SK-N-SH (cell line): ENCODE measurements around the gene MS4A10. TPM values are rescaled to one million over a fixed set of nuclear protein-coding genes. Genes with fewer than 3 reads are reported as not detected.

Source experiments
- CTCF ChIA-PET: fragments of 300-600, 350-600 bp; formaldehyde crosslinking; extraction: SDS; loops from one replicate; lab custom pipeline; 2021; lab: Yijun Ruan, JAX
- POLR2A ChIA-PET: fragments of 350-600 bp; sonication (Branson Sonifier 250); formaldehyde crosslinking; extraction: SDS; loops from one replicate; lab custom pipeline; 2020; ENCODE audit warnings: antibody characterized with exemption, inconsistent platforms; lab: Yijun Ruan, JAX
- DNase-seq: peaks from one replicate; pipeline ENCODE4 v3.0.0; 2012
- H2AFZ ChIP-seq: fragments of 200-600 bp; sonication (generic); 2 replicates; pipeline ENCODE4 v1.8.1; 2016; ENCODE audit warnings: antibody characterized with exemption, mild to moderate bottlenecking, low read depth
- H3F3A ChIP-seq: fragments of 200-600 bp; sonication (generic); replicated peaks from 2 replicates; pipeline ENCODE3; 2016; ENCODE audit warnings: antibody characterized with exemption, mild to moderate bottlenecking; ENCODE audit not compliant: insufficient read depth
- H3K27ac ChIP-seq, 2 experiments: fragments of 200-500 bp in 1 of 2; fragments of 200-600 bp in 1 of 2; sonication (Bioruptor generic) in 1 of 2; sonication (generic), shearing (Covaris generic) in 1 of 2; 2 replicates each; pipeline versions ENCODE4 v1.5.1 to v1.6.1; 2014 to 2016; ENCODE audit warnings: low read depth in 2 of 2, inconsistent platforms in 1 of 2, low read length in 1 of 2, mild to moderate bottlenecking in 1 of 2, mixed read lengths in 1 of 2
- H3K27me3 ChIP-seq: fragments of 200-600 bp; sonication (generic), shearing (Covaris generic); 2 replicates; pipeline ENCODE4 v1.6.1; 2016; ENCODE audit warnings: mixed run types; ENCODE audit not compliant: insufficient read depth
- H3K36me3 ChIP-seq, 2 experiments: fragments of 200-500 bp in 1 of 2; fragments of 200-600 bp in 1 of 2; sonication (Bioruptor generic) in 1 of 2; sonication (generic) in 1 of 2; replicated peaks in 1 of 2; 2 replicates each; pipeline versions ENCODE3 to v1.5.1; 2014 to 2016; ENCODE audit warnings: low read length in 1 of 2, mild to moderate bottlenecking in 1 of 2; ENCODE audit not compliant: insufficient read depth in 2 of 2, control insufficient read depth in 1 of 2
- H3K4me1 ChIP-seq, 2 experiments: fragments of 200-500 bp in 1 of 2; fragments of 200-600 bp in 1 of 2; sonication (Bioruptor generic) in 1 of 2; sonication (generic), shearing (Covaris generic) in 1 of 2; 2 replicates each; pipeline versions ENCODE4 v1.5.1 to v1.6.1; 2014 to 2016; ENCODE audit warnings: low read depth in 1 of 2, low read length in 1 of 2, mixed run types in 1 of 2; ENCODE audit not compliant: insufficient read depth in 2 of 2, control insufficient read depth in 1 of 2
- H3K4me2 ChIP-seq: fragments of 200-600 bp; sonication (generic), shearing (Covaris generic); 2 replicates; pipeline ENCODE4 v1.6.1; 2017; ENCODE audit warnings: mixed run types
- H3K4me3 ChIP-seq, 2 experiments: fragments of 200-500 bp in 1 of 2; fragments of 200-600 bp in 1 of 2; sonication (Bioruptor generic) in 1 of 2; sonication (generic), shearing (Covaris generic) in 1 of 2; 2 replicates each; pipeline versions ENCODE4 v1.5.1 to v1.8.1; 2014 to 2016; ENCODE audit warnings: low read depth in 2 of 2, inconsistent platforms in 1 of 2, low read length in 1 of 2, mild to moderate bottlenecking in 1 of 2, mixed read lengths in 1 of 2, moderate library complexity in 1 of 2
- H3K79me2 ChIP-seq: fragments of 200-600 bp; sonication (generic); 2 replicates; pipeline ENCODE4 v1.8.1; 2017; ENCODE audit warnings: mild to moderate bottlenecking; ENCODE audit not compliant: insufficient read depth
- H3K9ac ChIP-seq: fragments of 200-600 bp; sonication (generic); 2 replicates; pipeline ENCODE4 v1.6.1; 2017; ENCODE audit warnings: mixed run types
- H3K9me2 ChIP-seq: fragments of 200-600 bp; sonication (generic); 2 replicates; pipeline ENCODE4 v1.6.1; 2017; ENCODE audit warnings: mixed run types
- H3K9me3 ChIP-seq: fragments of 200-600 bp; sonication (generic); 2 replicates; pipeline ENCODE4 v1.6.1; 2017; ENCODE audit warnings: mixed run types, mild to moderate bottlenecking, moderate library complexity
- H4K20me1 ChIP-seq: fragments of 200-600 bp; sonication (generic); 2 replicates; pipeline ENCODE4 v1.6.1; 2017; ENCODE audit warnings: mild to moderate bottlenecking, mixed run types; ENCODE audit not compliant: insufficient read depth
- CTCF ChIP-seq: fragments of 200-600 bp; sonication (generic); IDR thresholded peaks from 2 replicates; pipeline ENCODE4 v1.6.1; 2017; ENCODE audit warnings: antibody characterized with exemption, mild to moderate bottlenecking, moderate library complexity
- EP300 ChIP-seq, 2 experiments: IDR thresholded peaks; 2 replicates each; pipeline versions ENCODE4 v1.4.0 to v1.6.1; 2012; ENCODE audit warnings: borderline replicate concordance in 1 of 2, low read depth in 1 of 2, low read length in 1 of 2
- GABPA ChIP-seq: IDR thresholded peaks from 2 replicates; pipeline ENCODE4 v1.4.0; 2012; ENCODE audit warnings: low read depth, mild to moderate bottlenecking
- GATA2 ChIP-seq: sonication (generic); formaldehyde crosslinking; IDR thresholded peaks from 2 replicates; pipeline ENCODE4 v1.5.0; 2020; ENCODE audit warnings: mild to moderate bottlenecking, missing genetic modification reagents
- MEF2A ChIP-seq: IDR thresholded peaks from 2 replicates; pipeline ENCODE4 v1.4.0; 2012; ENCODE audit warnings: low read depth, borderline replicate concordance
- NRF1 ChIP-seq: IDR thresholded peaks from 2 replicates; pipeline ENCODE4 v1.6.1; 2012; ENCODE audit warnings: low read depth, mild to moderate bottlenecking, low read length
- POLR2AphosphoS5 ChIP-seq: IDR thresholded peaks from 2 replicates; pipeline ENCODE4 v1.6.1; 2012; ENCODE audit warnings: low read depth, low read length
- RAD21 ChIP-seq: IDR thresholded peaks from 2 replicates; pipeline ENCODE4 v1.6.1; 2012; ENCODE audit warnings: mild to moderate bottlenecking, low read length
- RCOR1 ChIP-seq: fragments of 150-350 bp; IDR thresholded peaks from 2 replicates; pipeline ENCODE4 v1.6.1; 2017; ENCODE audit warnings: antibody characterized with exemption, low read length
- RFX5 ChIP-seq: IDR thresholded peaks from 2 replicates; pipeline ENCODE4 v1.6.1; 2012; ENCODE audit warnings: mild to moderate bottlenecking, improper control_type of control experiment, low read length
- RXRA ChIP-seq: IDR thresholded peaks from 2 replicates; pipeline ENCODE4 v1.4.0; 2012; ENCODE audit warnings: low read depth, mild to moderate bottlenecking, borderline replicate concordance
- SIN3A ChIP-seq: IDR thresholded peaks from 2 replicates; pipeline ENCODE4 v1.6.1; 2012; ENCODE audit warnings: low read depth, mild to moderate bottlenecking, low read length, moderate library complexity, borderline replicate concordance
- SMC3 ChIP-seq: IDR thresholded peaks from 2 replicates; pipeline ENCODE4 v1.6.1; 2012; ENCODE audit warnings: low read depth, low read length, improper control_type of control experiment
- TCF12 ChIP-seq: IDR thresholded peaks from 2 replicates; pipeline ENCODE4 v1.4.0; 2012
- USF1 ChIP-seq: IDR thresholded peaks from 2 replicates; pipeline ENCODE4 v1.4.0; 2012; ENCODE audit warnings: low read depth, borderline replicate concordance
- YY1 ChIP-seq: IDR thresholded peaks from 2 replicates; pipeline ENCODE4 v1.4.0; 2012; ENCODE audit warnings: low read depth, mild to moderate bottlenecking
- WGBS: methylation state at CpG from one replicate; pipeline ENCODE4 v1.1.6; 2017; ENCODE audit warnings: low lambda C conversion rate; 5-methylcytosine and 5-hydroxymethylcytosine counted together
- polyA plus RNA-seq, 3 experiments: library from polyadenylated mRNA; depleted of rRNA; stranded (reverse); fragments of >200 nt; gene quantifications; 2 replicates each; pipeline ENCODE4 v1.2.3, GENCODE V29; 2012
- TF ChIP-seq, protein P1 (sequence below): IDR thresholded peaks from 2 replicates; pipeline ENCODE4; 2012
- TF ChIP-seq, protein P2 (sequence below): fragments of 150-350 bp; IDR thresholded peaks from 2 replicates; pipeline ENCODE4 v1.6.1; 2017; ENCODE audit warnings: antibody characterized with exemption, low read length, low read depth, borderline replicate concordance

MS4A10 gene
- polyA plus RNA-seq, 1 of the 3 experiments (the other 2 are of a cell fraction), result not detected

- Histone ChIP-seq H2AFZ (no peak overlapping the region), H3K9me2 (no peaks in the 10 kb centered on the region), H3K4me1 (no peaks in the 10 kb centered on the region), H3F3A (no peaks in the 10 kb centered on the region), H3K4me3 (no peak overlapping the region), H3K79me2 (no peaks in the 10 kb centered on the region), H3K36me3 (no peaks in the 10 kb centered on the region), H3K27ac (no peak overlapping the region), H3K27me3 (peaks cover 22% of the 10 kb centered on the region; the same call in 1 of the 2 replicates), H3K9ac (no peak overlapping the region), H4K20me1 (no peaks in the 10 kb centered on the region), H3K4me2 (no peak overlapping the region), H3K9me3 (no peaks in the 10 kb centered on the region)
- TF ChIP-seq CTCF, result peak; percentile 15; the same call in 1 of the 2 replicates
- TF ChIP-seq RAD21, result no peak
- no peak for TF ChIP-seq RCOR1
- CTCF ChIA-PET, result interaction anchor here (0.6 to 1.4 kb wide), 3 partner anchors 19 to 740 kb away, joined by 3 read pairs; no protein-coding TSS in a partner anchor
- POLR2A ChIA-PET, result no interaction called here
- 15% methylated on average over 7 of the region's 7 CpGs for WGBS
- DNase-seq, result no peak
Measured at GRCh38 chr11:60739114-60739513, 46.0 kb upstream of the MS4A10 start.

- TF ChIP-seq GABPA, result no peak
- TF ChIP-seq RCOR1, result no peak
- no peak for TF ChIP-seq NRF1
- no peak for TF ChIP-seq GATA2 (CRISPR knock-in tag)
- TF ChIP-seq EP300 (IDR thresholded peaks at IDR 0.05; ENCODE audit: borderline replicate concordance in 1 of 2, low read depth in 1 of 2, low read length in 1 of 2), result no peak
- no peak for TF ChIP-seq USF1
- TF ChIP-seq, protein P1, sequence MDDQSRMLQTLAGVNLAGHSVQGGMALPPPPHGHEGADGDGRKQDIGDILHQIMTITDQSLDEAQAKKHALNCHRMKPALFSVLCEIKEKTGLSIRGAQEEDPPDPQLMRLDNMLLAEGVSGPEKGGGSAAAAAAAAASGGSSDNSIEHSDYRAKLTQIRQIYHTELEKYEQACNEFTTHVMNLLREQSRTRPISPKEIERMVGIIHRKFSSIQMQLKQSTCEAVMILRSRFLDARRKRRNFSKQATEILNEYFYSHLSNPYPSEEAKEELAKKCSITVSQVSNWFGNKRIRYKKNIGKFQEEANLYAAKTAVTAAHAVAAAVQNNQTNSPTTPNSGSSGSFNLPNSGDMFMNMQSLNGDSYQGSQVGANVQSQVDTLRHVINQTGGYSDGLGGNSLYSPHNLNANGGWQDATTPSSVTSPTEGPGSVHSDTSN, result no peak
- no peak for TF ChIP-seq RFX5
- TF ChIP-seq, protein P2, sequence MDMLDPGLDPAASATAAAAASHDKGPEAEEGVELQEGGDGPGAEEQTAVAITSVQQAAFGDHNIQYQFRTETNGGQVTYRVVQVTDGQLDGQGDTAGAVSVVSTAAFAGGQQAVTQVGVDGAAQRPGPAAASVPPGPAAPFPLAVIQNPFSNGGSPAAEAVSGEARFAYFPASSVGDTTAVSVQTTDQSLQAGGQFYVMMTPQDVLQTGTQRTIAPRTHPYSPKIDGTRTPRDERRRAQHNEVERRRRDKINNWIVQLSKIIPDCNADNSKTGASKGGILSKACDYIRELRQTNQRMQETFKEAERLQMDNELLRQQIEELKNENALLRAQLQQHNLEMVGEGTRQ, result no peak
- no peak for TF ChIP-seq MEF2A
- no peak for TF ChIP-seq YY1
- no peak for TF ChIP-seq POLR2AphosphoS5
- TF ChIP-seq TCF12, result no peak
- TF ChIP-seq SIN3A, result no peak
- TF ChIP-seq SMC3, result no peak
- no peak for TF ChIP-seq RAD21
- no peak for TF ChIP-seq CTCF
- no peak for TF ChIP-seq RXRA
- H3K9me2 ChIP-seq, result no peaks in the 10 kb centered on the region
- no peak for DNase-seq
Measured at GRCh38 chr11:60740573-60740972, 44.6 kb upstream of the MS4A10 start.

More at GRCh38 chr11:60740573-60740972, 44.6 kb upstream of the MS4A10 start:
- ChIA-PET POLR2A (no interaction called here), CTCF (interaction anchor here (1.3 to 1.4 kb wide), 3 partner anchors 10 to 22 kb away, joined by 3 read pairs; no protein-coding TSS in a partner anchor)
- H2AFZ ChIP-seq, result no peak overlapping the region
- no peak overlapping the region for H3K9ac ChIP-seq
- no peak overlapping the region for H3K27ac ChIP-seq
- H3K9me3 ChIP-seq, result no peaks in the 10 kb centered on the region
- H3K4me3 ChIP-seq, result no peak overlapping the region
- H3F3A ChIP-seq, result no peaks in the 10 kb centered on the region
- H3K27me3 ChIP-seq, result peaks cover 19% of the 10 kb centered on the region; the same call in 1 of the 2 replicates
- no peaks in the 10 kb centered on the region for H3K4me1 ChIP-seq
- H3K36me3 ChIP-seq, result no peaks in the 10 kb centered on the region
- H3K79me2 ChIP-seq, result no peaks in the 10 kb centered on the region
- no peak overlapping the region for H3K4me2 ChIP-seq
- H4K20me1 ChIP-seq, result no peaks in the 10 kb centered on the region
